GM23248 (cell line): Measurements from ENCODE around the gene ADPRH. TPM values are rescaled to one million over a fixed set of nuclear protein-coding genes. Genes with fewer than 3 reads are reported as not detected.
A peak's percentile ranks its signal among the peaks of the same experiment; 100 is the strongest.

ENCODE experiments used
- DNase-seq: peaks from one replicate; pipeline ENCODE4 v3.0.0-alpha.2; 2015
- H2AFZ ChIP-seq: fragments of 200-600 bp; sonication (generic); 2 replicates; pipeline ENCODE4 v1.6.1; 2016; ENCODE audit warnings: antibody characterized with exemption
- H3F3A ChIP-seq: fragments of 200-600 bp; sonication (generic); 2 replicates; pipeline ENCODE4 v1.6.1; 2016; ENCODE audit warnings: mild to moderate bottlenecking, antibody characterized with exemption, mixed run types; ENCODE audit not compliant: insufficient read depth
- H3K27ac ChIP-seq: fragments of 200-600 bp; sonication (generic); 2 replicates; pipeline ENCODE4 v1.5.1; 2016; ENCODE audit warnings: mild to moderate bottlenecking
- H3K27me3 ChIP-seq: fragments of 200-600 bp; sonication (generic); replicated peaks from 2 replicates; pipeline ENCODE4 v1.6.1; 2016; ENCODE audit warnings: mild to moderate bottlenecking; ENCODE audit not compliant: insufficient read depth
- H3K36me3 ChIP-seq: fragments of 200-600 bp; sonication (generic); 2 replicates; pipeline ENCODE4 v1.6.1; 2016; ENCODE audit warnings: low read depth, mild to moderate bottlenecking
- H3K4me1 ChIP-seq: fragments of 200-600 bp; sonication (generic); 2 replicates; pipeline ENCODE4 v1.6.1; 2016; ENCODE audit warnings: mild to moderate bottlenecking; ENCODE audit not compliant: insufficient read depth
- H3K4me2 ChIP-seq: fragments of 200-600 bp; sonication (generic); one replicate; pipeline ENCODE4 v1.6.1; 2016; ENCODE audit warnings: mild to moderate bottlenecking; ENCODE audit not compliant: unreplicated experiment
- H3K4me3 ChIP-seq: fragments of 200-600 bp; sonication (generic); 2 replicates; pipeline ENCODE4 v1.5.1; 2016; ENCODE audit warnings: mild to moderate bottlenecking
- H3K79me2 ChIP-seq: fragments of 200-600 bp; sonication (generic); 2 replicates; pipeline ENCODE4 v1.6.1; 2016; ENCODE audit warnings: mild to moderate bottlenecking; ENCODE audit not compliant: insufficient read depth
- H3K9ac ChIP-seq: fragments of 200-600 bp; sonication (generic); 2 replicates; pipeline ENCODE4 v1.6.1; 2016; ENCODE audit warnings: mild to moderate bottlenecking
- H3K9me2 ChIP-seq: fragments of 200-600 bp; sonication (generic); 2 replicates; pipeline ENCODE4 v1.6.1; 2016; ENCODE audit warnings: mixed run types, mild to moderate bottlenecking, moderate library complexity; ENCODE audit not compliant: insufficient read depth
- H3K9me3 ChIP-seq: fragments of 200-600 bp; sonication (generic); one replicate; pipeline ENCODE4 v1.6.1; 2017; ENCODE audit warnings: low read depth
- H4K20me1 ChIP-seq: fragments of 200-600 bp; sonication (generic); 2 replicates; pipeline ENCODE4 v1.6.0; 2016; ENCODE audit not compliant: insufficient read depth
- EZH2 ChIP-seq: fragments of 200-600 bp; sonication (generic); IDR thresholded peaks from 2 replicates; pipeline ENCODE4 v1.6.1; 2018; ENCODE audit warnings: antibody characterized with exemption, mild to moderate bottlenecking; ENCODE audit not compliant: insufficient read depth, poor library complexity, severe bottlenecking
- EZH2phosphoT487 ChIP-seq: fragments of 200-600 bp; sonication (generic); IDR thresholded peaks from 2 replicates; pipeline ENCODE4 v1.6.1; 2018; ENCODE audit warnings: antibody characterized with exemption, moderate library complexity, mild to moderate bottlenecking, low read depth; ENCODE audit not compliant: insufficient read depth
- WGBS, 2 experiments: methylation state at CpG; one replicate each; pipeline ENCODE4 v1.1.6; 2015 to 2017; ENCODE audit warnings: low lambda C conversion rate in 2 of 2, low coverage in 1 of 2; ENCODE audit errors: missing lambda C conversion rate in 2 of 2; 5-methylcytosine and 5-hydroxymethylcytosine counted together
- in situ Hi-C: fragments of 300-500 bp; cut with MboI; formaldehyde crosslinking; loops from 2 replicates; pipeline ENCODE4 v1.15.0; 2020
- polyA plus RNA-seq: library from polyadenylated mRNA; unstranded; fragments of >200 nt; fragmentation: Nextera tagmentation; extraction: Ambion mirVana; gene quantifications from 2 replicates; pipeline ENCODE4 v1.2.1, GENCODE V29; 2016
- total RNA-seq: library from RNA; depleted of rRNA; stranded (reverse); fragments of >200 nt; shearing (Covaris generic); gene quantifications from 2 replicates; pipeline ENCODE4 v1.2.3, GENCODE V29; 2014

ADPRH gene
- total and polyA plus RNA-seq, 2 experiments from 2014 or later: 2.1 to 2.3 TPM

DNA sequence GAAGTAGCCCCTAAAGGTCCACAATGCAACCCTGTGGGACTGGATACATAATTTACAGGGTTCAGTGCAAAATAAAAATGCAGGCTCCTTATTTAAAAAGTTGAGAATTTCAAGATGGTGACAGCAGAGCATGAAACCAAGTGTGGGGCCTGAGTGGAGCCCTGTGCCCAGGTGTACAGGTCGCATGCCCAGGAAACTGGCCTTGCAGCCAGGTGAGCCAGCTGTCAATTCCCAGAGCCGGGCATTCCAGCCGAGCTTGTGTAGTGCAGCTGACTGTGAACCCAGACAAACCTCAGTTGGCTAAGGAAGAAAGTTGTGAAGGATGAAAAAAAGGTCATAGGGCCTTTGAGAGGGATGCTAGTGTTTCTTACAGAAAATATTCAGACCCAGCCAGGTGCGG, 53.5 kb downstream of the ADPRH start:
- Histone ChIP-seq H2AFZ (no peak overlapping the region), H3K79me2 (no peaks in the 10 kb centered on the region), H3K4me2 (no peak overlapping the region), H3K9me2 (no peaks in the 10 kb centered on the region), H4K20me1 (no peaks in the 10 kb centered on the region), H3K9ac (no peak overlapping the region), H3K9me3 (no peaks in the 10 kb centered on the region), H3F3A (peaks cover 17% of the 10 kb centered on the region; the same call in 1 of the 2 replicates), H3K27me3 (no peaks in the 10 kb centered on the region), H3K4me1 (peaks cover 35% of the 10 kb centered on the region), H3K4me3 (no peak overlapping the region), H3K27ac (no peak overlapping the region), H3K36me3 (no peaks in the 10 kb centered on the region)
- no peak for TF ChIP-seq EZH2
- no peak for TF ChIP-seq EZH2phosphoT487
- DNase-seq: no peak
- 93 to 96% methylated on average over 4 of the region's 4 CpGs for WGBS, 2 experiments
- in situ Hi-C loops: no loop called here

GRCh38 chr3:119635719-119636118, 56.4 kb downstream of the ADPRH start:
- peaks cover 33% of the 10 kb centered on the region for H3F3A ChIP-seq
- no peaks in the 10 kb centered on the region for H3K27me3 ChIP-seq
- H3K4me1 ChIP-seq: peaks cover 43% of the 10 kb centered on the region
- H2AFZ ChIP-seq: peak overlapping the region; percentile 58
- WGBS, 2 experiments: 48 to 50% methylated on average over 10 of the region's 10 CpGs
- H3K79me2 ChIP-seq: no peaks in the 10 kb centered on the region
- peak overlapping the region; percentile 9 for H3K4me2 ChIP-seq
- H3K9me3 ChIP-seq: no peaks in the 10 kb centered on the region
- no peak for TF ChIP-seq EZH2phosphoT487
- no peak for TF ChIP-seq EZH2
- DNase-seq: peak; percentile 39
- in situ Hi-C loops: no loop called here
- H3K36me3 ChIP-seq: no peaks in the 10 kb centered on the region
- no peak overlapping the region for H3K9ac ChIP-seq
- no peak overlapping the region for H3K27ac ChIP-seq
- H3K4me3 ChIP-seq: no peak overlapping the region
- no peaks in the 10 kb centered on the region for H3K9me2 ChIP-seq
- no peaks in the 10 kb centered on the region for H4K20me1 ChIP-seq

GRCh38 chr3:119636249-119636648, 57.0 kb downstream of the ADPRH start:
- peak overlapping the region; percentile 95; the same call in 1 of the 2 replicates for H3K27ac ChIP-seq
- H3K9me3 ChIP-seq: no peaks in the 10 kb centered on the region
- peak overlapping the region; percentile 9 for H3K4me2 ChIP-seq
- TF ChIP-seq EZH2: no peak
- TF ChIP-seq EZH2phosphoT487: no peak
- in situ Hi-C loops: no loop called here
- 5 to 11% methylated on average over 1 of the region's 1 CpG for whole genome bisulfite sequencing, 2 experiments
- peaks cover 33% of the 10 kb centered on the region for H3F3A ChIP-seq
- no peak overlapping the region for H3K4me3 ChIP-seq
- no peaks in the 10 kb centered on the region for H3K79me2 ChIP-seq
- H3K9me2 ChIP-seq: no peaks in the 10 kb centered on the region
- DNase-seq: peak; percentile 46
- H3K9ac ChIP-seq: no peak overlapping the region
- peaks cover 38% of the 10 kb centered on the region for H3K4me1 ChIP-seq
- peak overlapping the region; percentile 58 for H2AFZ ChIP-seq
- no peaks in the 10 kb centered on the region for H3K36me3 ChIP-seq
- no peaks in the 10 kb centered on the region for H3K27me3 ChIP-seq
- H4K20me1 ChIP-seq: no peaks in the 10 kb centered on the region

- WGBS, 2 experiments: 90% methylated on average over 4 of the region's 4 CpGs
- no peaks in the 10 kb centered on the region for H3K79me2 ChIP-seq
- TF ChIP-seq EZH2phosphoT487 (no peak), EZH2 (no peak)
- H3K4me3 ChIP-seq: no peak overlapping the region
- in situ Hi-C loops: no loop called here
- peak overlapping the region; percentile 70 for H3K9ac ChIP-seq
- H3K36me3 ChIP-seq: no peaks in the 10 kb centered on the region
- no peaks in the 10 kb centered on the region for H3K9me3 ChIP-seq
- peaks cover 36% of the 10 kb centered on the region for H3K4me1 ChIP-seq
- no peaks in the 10 kb centered on the region for H3K9me2 ChIP-seq
- H3K27me3 ChIP-seq: no peaks in the 10 kb centered on the region
- peaks cover 33% of the 10 kb centered on the region for H3F3A ChIP-seq
- peak overlapping the region; percentile 67 for H2AFZ ChIP-seq
- H4K20me1 ChIP-seq: no peaks in the 10 kb centered on the region
- peak overlapping the region; percentile 76 for H3K4me2 ChIP-seq
- H3K27ac ChIP-seq: peak overlapping the region; percentile 95
- DNase-seq: no peak
These were observed 57.8 kb downstream of the ADPRH start for GRCh38 chr3:119636891-119637611.
